ENCODE measurements around the gene TLCD3A. TPM values are rescaled to one million over a fixed set of nuclear protein-coding genes. Genes with fewer than 3 reads are reported as not detected.
"Not testable (repeated sequence)": the region's sequence is repeated elsewhere in the genome, so short reads cannot be mapped to it uniquely, and the experiment has no call there.

Gene TLCD3A
- total RNA-seq, 2 donors from 2014 or later = 7.3 to 15.9 TPM

DNA sequence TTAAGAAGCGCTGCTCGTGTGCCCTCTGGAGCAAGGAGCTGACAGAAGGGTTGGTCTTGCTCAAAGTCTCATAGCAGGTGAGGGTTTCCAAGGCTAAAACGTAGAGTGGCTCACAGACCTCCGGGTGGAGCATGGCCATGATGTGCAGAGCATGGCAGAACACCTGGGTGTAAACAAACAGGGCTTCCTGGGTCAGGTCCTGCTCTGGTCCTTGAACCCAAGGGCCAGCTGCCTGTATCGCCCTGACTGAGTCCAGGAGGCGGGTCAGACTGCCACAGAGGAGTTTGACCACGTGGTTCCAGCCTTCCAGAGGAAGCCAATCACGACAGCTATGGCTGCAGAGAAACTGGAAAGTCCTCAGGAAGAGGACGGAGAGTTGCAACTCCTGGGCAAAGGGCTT, 12.5 kb downstream of the TLCD3A start:
- Histone ChIP-seq H3K27ac (no peak overlapping the region), H3K36me3 (peaks cover 57% of the 10 kb centered on the region), H3K27me3 (replicated peaks; ENCODE audit: insufficient read depth) (no peaks in the 10 kb centered on the region), H3K9me3 (no peaks in the 10 kb centered on the region), H3K4me1 (ENCODE audit: control insufficient read depth in 1 of 2, low read depth in 2 of 2) (peaks cover 0 to 3% of the 10 kb centered on the region in 2 donors), H3K4me3 (no peak overlapping the region)
- TF ChIP-seq, protein P1, sequence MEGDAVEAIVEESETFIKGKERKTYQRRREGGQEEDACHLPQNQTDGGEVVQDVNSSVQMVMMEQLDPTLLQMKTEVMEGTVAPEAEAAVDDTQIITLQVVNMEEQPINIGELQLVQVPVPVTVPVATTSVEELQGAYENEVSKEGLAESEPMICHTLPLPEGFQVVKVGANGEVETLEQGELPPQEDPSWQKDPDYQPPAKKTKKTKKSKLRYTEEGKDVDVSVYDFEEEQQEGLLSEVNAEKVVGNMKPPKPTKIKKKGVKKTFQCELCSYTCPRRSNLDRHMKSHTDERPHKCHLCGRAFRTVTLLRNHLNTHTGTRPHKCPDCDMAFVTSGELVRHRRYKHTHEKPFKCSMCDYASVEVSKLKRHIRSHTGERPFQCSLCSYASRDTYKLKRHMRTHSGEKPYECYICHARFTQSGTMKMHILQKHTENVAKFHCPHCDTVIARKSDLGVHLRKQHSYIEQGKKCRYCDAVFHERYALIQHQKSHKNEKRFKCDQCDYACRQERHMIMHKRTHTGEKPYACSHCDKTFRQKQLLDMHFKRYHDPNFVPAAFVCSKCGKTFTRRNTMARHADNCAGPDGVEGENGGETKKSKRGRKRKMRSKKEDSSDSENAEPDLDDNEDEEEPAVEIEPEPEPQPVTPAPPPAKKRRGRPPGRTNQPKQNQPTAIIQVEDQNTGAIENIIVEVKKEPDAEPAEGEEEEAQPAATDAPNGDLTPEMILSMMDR (IDR thresholded peaks at IDR 0.05) = no peak
- ATAC-seq (ENCODE audit: insufficient number of reproducible peaks, low FRiP score, low read depth) (no peak), DNase-seq (ENCODE audit: low spot score) (no peak)

DNA sequence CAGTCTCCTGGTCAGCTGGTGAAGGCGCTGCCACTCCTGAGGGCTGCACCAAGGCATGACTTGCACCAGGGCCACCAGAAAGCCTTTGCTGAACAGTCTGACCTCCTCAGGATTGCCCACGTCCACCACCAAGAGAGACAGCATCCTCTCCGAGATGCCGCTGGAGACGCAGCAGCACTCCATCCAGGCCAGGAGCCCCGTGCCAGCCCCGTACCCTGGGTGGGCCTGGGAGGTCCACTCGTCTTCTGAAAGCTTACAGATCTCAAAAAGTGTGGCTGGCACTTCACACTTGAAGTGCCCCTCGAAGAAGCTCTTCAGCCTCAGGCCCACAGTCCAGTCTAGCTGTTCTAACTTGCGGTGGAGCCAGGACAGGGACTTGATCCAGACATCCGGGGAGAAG, 13.0 kb downstream of the TLCD3A start:
- Histone ChIP-seq H3K4me3 (no peak overlapping the region), H3K36me3 (peaks cover 55% of the 10 kb centered on the region), H3K27ac (no peak overlapping the region), H3K9me3 (no peaks in the 10 kb centered on the region), H3K4me1 (ENCODE audit: control insufficient read depth in 1 of 2, low read depth in 2 of 2) (peaks cover 0 to 8% of the 10 kb centered on the region in 2 donors), H3K27me3 (replicated peaks; ENCODE audit: insufficient read depth) (no peaks in the 10 kb centered on the region)
- ATAC-seq (ENCODE audit: insufficient number of reproducible peaks, low FRiP score, low read depth) (no peak), DNase-seq (ENCODE audit: low spot score) (no peak)
- TF ChIP-seq, protein P1 (IDR thresholded peaks at IDR 0.05) = no peak

DNA sequence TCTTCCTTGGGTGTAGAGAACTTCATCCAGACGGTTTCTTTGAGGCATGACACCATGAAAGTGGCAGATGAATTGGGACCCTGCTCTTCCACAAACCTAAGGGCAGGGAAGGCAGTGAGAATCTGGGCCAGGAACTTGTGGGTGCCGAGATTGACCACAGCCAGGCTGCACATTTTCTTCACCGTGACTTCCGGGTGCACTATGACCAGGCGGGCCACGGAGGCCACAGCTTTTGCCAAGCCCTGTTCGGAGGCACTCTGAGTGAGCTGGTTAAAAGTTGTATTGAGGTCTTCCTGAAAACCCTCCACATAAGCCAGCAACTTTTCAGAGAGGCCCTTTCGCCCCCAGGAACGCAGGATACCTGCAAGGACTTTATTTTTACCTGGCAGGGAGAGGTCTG, 13.8 kb downstream of the TLCD3A start:
- Histone ChIP-seq H3K27ac (no peak overlapping the region), H3K4me3 (no peak overlapping the region), H3K27me3 (replicated peaks; ENCODE audit: insufficient read depth) (no peaks in the 10 kb centered on the region), H3K36me3 (peaks cover 49% of the 10 kb centered on the region), H3K9me3 (no peaks in the 10 kb centered on the region), H3K4me1 (ENCODE audit: control insufficient read depth in 1 of 2, low read depth in 2 of 2) (peaks cover 7 to 16% of the 10 kb centered on the region in 2 donors)
- no peak for ATAC-seq (ENCODE audit: insufficient number of reproducible peaks, low FRiP score, low read depth)
- TF ChIP-seq, protein P1 (IDR thresholded peaks at IDR 0.05) = no peak
- DNase-seq (ENCODE audit: low spot score) = no peak

DNA sequence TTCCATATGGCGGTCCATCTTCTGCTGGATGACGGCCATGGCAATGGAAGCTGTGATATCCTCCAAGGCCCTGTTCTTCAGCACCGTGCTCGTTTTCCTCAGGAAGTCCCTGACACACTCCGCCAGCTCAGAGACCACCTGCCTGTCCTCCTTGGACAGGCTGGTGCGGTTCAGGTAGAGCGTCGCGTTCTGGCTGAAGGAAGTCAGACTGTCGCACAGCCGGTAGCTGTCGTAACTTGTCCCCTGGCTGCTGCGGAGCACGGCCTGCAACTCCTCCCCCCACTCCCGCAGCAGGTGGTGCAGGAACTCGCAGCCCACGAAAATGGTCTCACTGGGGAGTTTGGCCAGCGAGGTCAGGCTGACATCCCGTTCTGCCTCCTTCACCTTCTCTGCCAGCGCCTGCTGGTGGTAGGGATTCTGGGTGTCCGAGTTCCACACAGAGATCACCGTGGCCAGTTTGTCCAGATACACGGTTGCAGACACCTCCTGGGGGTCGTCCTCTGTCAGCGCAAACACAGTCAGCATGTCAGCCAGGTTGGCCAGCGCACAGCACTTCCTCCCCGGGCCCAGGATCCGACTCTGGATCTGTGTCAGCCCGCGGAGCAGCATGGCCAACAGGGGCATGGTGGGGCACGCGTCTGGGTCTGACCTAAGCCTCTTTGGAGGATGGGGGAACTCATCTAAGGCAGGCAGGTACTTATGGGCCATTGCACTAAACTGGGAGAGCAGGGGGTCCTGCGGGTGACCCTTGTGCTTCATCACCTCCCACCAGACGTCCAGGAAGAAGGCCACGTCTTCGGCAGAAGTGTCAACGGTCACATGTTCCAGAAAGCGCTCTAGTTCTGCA, 14.6 kb downstream of the TLCD3A start:
- Histone ChIP-seq H3K4me1 (ENCODE audit: control insufficient read depth in 1 of 2, low read depth in 2 of 2) (peaks cover 10 to 21% of the 10 kb centered on the region in 2 donors), H3K27me3 (replicated peaks; ENCODE audit: insufficient read depth) (no peaks in the 10 kb centered on the region), H3K9me3 (no peaks in the 10 kb centered on the region), H3K27ac (no peak overlapping the region), H3K36me3 (peaks cover 46% of the 10 kb centered on the region), H3K4me3 (no peak overlapping the region)
- TF ChIP-seq, protein P1 (IDR thresholded peaks at IDR 0.05) = no peak
- DNase-seq (ENCODE audit: low spot score) = no peak
- no peak for ATAC-seq (ENCODE audit: insufficient number of reproducible peaks, low FRiP score, low read depth)

DNA sequence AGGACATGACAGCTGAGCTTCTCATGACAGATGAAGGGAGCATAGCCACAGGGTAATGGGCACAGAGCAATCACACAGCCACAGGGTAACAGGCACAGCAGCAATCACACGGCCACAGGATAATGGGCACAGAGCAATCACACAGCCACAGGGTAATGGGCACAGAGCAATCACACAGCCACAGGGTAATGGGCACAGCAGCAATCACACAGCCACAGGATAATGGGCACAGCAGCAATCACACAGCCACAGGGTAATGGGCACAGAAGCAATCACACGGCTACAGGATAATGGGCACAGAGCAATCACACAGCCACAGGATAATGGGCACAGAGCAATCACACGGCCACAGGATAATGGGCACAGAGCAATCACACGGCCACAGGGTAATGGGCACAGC, 16.2 kb downstream of the TLCD3A start:
- Histone ChIP-seq H3K4me1 (ENCODE audit: control insufficient read depth in 1 of 2, low read depth in 2 of 2) (peaks cover 10 to 21% of the 10 kb centered on the region in 2 donors), H3K36me3 (peaks cover 39% of the 10 kb centered on the region)
- H3K9me3 ChIP-seq; H3K27ac ChIP-seq; ATAC-seq (ENCODE audit: insufficient number of reproducible peaks, low FRiP score, low read depth); DNase-seq (ENCODE audit: low spot score); H3K27me3 ChIP-seq (replicated peaks; ENCODE audit: insufficient read depth); H3K4me3 ChIP-seq: not testable (repeated sequence)

DNA sequence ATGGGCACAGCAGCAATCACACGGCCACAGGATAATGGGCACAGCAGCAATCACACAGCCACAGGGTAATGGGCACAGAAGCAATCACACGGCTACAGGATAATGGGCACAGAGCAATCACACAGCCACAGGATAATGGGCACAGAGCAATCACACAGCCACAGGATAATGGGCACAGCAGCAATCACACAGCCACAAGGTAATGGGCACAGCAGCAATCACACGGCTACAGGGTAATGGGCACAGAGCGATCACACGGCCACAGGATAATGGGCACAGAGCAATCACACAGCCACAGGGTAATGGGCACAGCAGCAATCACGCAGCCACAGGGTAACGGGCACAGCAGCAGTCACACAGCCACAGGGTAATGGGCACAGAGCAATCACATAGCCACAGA, 17.0 kb downstream of the TLCD3A start:
- Histone ChIP-seq H3K36me3 (peaks cover 31% of the 10 kb centered on the region), H3K4me1 (ENCODE audit: control insufficient read depth in 1 of 2, low read depth in 2 of 2) (peaks cover 10 to 21% of the 10 kb centered on the region in 2 donors)
- H3K27ac ChIP-seq; H3K4me3 ChIP-seq; ATAC-seq (ENCODE audit: insufficient number of reproducible peaks, low FRiP score, low read depth); H3K27me3 ChIP-seq (replicated peaks; ENCODE audit: insufficient read depth); DNase-seq (ENCODE audit: low spot score); H3K9me3 ChIP-seq: not testable (repeated sequence)
